ENCODE results near the gene SNX18.
A peak's percentile ranks its signal among the peaks of the same experiment; 100 is the strongest.
"Not testable (repeated sequence)": the region's sequence is repeated elsewhere in the genome, so short reads cannot be mapped to it uniquely, and the experiment has no call there.

Gene SNX18

GRCh38 chr5:54517512-54518145, at the start of gene SNX18:
SNX18 (plus strand) TSS chr5:54517759; CDS start chr5:54517953, 194 bp downstream.
- DNase-seq, result peak; percentile 94

- no peak for DNase-seq
Observed at GRCh38 chr5:54469622-54470021, 47.9 kb upstream of the SNX18 start.

DNA sequence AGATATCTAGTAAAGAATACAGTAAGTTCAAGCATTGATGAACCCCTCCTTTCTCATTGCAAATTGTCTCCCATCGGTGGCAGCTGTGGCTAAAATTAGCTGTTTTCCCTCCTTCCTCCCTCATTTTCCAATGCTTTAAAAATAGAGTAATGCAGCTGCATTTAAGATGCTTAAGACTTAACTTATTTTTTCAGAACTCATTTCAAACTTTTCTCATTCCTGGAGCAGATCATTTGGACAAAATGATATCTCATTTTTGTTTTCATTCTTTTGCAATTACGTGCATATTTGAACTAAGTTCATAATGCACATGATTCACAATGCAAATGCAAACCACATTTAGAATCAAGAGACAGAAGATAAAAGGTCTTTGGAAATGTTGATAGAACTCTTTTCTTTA, 47.4 kb upstream of the SNX18 start:
- no peak for DNase-seq

DNA sequence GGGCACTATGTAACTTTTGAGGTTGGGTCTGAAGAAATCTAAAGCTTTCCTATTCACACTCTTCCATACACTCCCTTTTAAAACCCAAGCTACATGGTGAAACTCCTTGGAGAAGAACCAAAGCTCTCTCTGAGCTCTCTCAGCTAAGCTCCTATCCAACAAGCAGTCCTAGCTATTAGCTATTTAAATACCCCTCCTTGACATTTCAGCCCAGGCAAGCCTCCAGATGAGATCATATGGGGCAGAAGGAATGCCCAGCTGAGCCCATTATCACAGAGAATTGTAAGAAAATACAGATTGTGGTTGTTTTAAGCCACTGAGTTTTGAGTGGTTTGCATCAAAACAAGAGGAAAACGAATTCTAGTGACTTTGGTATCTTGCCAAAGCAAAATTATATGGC, 46.9 kb upstream of the SNX18 start:
- no peak for DNase-seq

DNA sequence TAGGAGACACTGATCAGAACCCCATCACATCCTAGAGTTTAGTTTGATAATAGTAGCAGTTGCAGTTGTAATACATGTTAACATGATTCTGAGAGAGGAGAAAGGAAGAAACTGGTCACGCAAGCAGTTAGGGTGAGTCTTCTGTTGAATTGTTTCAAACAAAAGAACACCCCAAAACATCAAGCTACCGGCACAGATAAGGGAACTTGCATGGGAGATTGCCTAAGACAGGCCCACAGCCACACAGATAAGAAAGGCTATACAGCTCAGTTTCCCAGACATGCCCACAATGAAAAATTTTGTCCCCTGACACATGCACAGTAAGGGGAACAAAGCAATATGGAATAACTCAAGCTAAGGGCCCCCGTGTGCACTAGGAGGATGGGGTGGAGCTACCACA, 46.2 kb upstream of the SNX18 start:
- no peak for DNase-seq

- DNase-seq, result no peak
Observed at GRCh38 chr5:54476682-54477081, 40.9 kb upstream of the SNX18 start.

- DNase-seq, result no peak
Observed at GRCh38 chr5:54477941-54478478, 39.5 kb upstream of the SNX18 start.

DNA sequence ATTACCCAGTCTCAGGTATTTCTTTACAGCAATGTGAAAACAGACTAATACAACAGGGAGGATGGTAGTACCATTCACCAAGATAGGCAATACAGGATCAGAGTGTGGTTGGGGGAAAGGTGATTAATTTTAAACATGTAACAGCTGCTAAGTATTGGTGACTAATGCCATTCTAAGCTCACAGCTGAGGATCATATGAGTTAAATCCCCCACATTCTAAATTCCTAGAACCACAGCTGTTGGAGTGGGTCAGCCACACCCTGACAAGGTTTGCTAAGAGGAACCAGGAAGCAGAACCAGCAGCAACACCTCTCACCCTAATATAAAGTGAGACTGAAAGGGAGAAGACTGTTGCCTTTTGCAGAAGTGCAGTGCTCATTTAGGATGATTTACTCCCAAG, 37.3 kb upstream of the SNX18 start:
- no peak for DNase-seq

DNA sequence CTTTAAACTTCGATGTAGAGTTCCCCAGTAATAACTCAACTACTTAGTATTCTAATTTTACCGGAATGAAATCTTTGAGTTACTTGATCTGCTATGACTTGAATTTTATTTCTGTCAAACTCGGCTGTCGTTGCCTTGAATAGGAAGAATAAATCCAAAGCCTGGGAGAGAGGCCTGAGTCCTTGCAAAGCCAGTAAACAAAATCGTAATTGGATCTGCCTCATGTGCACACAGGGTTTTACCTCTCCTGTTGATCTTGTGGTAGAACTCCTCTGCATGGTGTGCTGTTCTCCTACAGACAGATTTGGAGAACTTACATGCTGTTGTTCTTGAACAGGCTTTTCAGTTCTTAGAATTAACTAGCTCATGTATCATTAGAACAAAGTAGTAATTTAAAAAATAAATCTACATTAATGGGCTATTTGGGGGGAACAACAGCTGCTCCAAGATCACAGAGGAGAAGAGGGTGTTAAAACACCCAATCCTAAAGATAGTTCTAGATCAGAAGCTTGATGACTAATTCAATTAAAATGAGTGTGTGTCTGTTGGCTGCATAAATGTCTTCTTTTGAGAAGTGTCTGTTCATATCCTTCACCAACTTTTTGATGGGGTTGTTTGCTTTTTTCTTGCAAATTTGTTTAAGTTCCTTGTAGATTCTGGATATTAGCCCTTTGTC, 33.2 kb upstream of the SNX18 start:
- DNase-seq, result no peak

DNA sequence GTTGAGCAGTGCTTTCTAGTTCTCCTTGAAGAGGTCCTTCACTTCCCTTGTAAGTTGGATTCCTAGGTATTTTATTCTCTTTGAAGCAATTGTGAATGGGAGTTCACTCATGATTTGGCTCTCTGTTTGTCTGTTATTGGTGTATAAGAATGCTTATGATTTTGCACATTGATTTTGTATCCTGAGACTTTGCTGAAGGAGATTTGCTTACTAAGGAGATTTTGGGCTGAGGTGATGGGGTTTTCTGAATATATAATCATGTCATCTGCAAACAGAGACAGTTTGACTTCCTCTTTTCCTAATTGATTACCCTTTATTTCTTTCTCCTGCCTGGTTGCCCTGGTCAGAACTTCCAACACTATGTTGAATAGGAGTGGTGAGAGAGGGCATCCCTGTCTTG, 31.9 kb upstream of the SNX18 start:
- DNase-seq, result not testable (repeated sequence)

DNA sequence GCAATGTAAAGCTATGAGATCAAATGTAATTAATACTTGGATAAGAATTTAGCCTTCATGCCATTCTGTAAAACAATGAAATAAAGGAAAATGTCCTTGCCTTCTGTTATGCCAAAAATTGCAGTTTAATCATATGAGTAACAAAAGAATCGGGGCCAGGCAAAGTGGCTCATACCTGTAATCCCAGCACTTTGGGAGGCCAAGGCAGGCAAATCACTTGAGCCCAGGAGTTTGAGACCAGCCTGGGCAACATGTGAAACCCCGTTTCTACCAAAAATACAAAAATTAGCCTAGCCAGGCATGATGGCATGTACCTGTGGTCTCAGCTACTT, 27.9 kb upstream of the SNX18 start:
- DNase-seq, result not testable (repeated sequence)

- DNase-seq, result no peak
Observed at GRCh38 chr5:54491326-54491725, 26.2 kb upstream of the SNX18 start.

DNA sequence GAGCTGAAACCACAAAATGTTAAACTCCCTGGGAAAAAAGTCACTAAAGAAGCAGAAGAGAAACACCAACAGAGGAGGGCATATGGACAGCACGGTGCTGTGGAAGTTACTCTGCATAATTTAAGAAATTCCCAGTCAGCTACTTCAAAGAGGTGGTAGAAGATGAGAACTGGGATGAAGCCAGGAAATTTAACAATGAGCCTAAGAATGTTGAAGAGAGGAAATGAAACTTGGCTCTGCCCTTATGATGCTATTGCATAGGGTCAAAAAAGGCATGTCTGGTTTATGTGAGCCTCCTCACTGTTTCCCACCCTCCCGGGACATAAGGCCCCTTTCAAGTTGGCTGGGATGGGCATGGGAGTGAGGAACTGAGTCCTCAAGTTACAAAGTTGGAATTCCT, 25.4 kb upstream of the SNX18 start:
- DNase-seq, result no peak

GRCh38 chr5:54495027-54495426, 22.5 kb upstream of the SNX18 start:
- no peak for DNase-seq

DNA sequence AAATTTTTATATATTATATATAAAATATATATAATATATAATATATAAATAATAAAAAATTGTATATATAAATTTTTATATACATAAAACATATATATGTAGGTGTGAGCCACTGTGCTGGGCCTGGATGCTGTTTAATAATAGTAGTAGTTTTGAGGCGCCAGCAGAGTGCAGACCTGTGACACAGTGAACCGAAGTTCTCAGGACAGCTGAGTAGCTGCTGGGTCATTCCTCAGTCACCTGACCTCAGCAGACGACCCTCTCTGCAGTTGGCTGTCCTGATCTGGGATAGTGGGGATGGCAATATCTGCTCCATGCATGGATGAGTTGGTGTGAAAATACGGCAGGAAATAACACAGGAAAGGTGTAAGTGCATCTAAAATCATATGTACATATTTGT, 3.3 kb upstream of the SNX18 start:
- no peak for DNase-seq

GRCh38 chr5:54514841-54515432, 2.6 kb upstream of the SNX18 start:
- DNase-seq, result no peak

DNA sequence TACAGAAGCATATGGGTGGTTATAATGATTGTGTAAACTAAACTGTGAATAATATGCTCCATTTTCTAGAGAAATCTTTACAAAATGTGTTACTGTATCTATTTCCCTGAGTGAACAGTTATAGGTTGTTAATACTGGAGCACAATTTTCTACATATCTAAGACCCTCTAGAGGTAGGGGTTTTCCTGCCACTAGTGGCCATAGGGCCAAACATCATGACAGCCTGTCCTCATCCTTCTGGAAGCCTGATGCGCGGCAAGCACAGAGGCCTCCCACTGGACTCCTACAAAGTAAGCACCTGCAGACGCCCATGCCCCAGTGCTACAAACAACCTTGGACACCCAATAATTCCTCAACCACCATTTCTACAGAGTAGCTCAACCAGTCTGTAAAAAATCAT, 1.9 kb upstream of the SNX18 start:
- no peak for DNase-seq

GRCh38 chr5:54516051-54516655, 1.4 kb upstream of the SNX18 start:
- DNase-seq, result no peak

DNA sequence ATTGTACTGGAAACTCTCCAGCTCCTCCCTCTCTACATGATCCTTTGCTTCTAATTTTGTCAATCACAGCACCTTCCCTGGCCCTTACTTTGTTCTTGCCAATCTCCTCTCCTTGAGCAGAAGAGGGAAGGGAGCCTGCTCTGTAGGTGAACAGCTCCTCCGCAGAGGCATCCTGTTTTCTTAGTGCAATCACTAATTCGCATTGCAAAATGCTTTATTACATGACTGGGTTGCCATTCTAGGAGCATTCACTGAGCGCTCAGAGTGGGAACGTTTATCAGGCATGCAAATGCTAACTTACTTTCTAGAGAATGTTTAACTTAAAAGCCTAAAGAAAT, 416 bp upstream of the SNX18 start:
- no peak for DNase-seq

- peak; percentile 56 for DNase-seq
Observed at GRCh38 chr5:54518146-54518817, 723 bp downstream of the SNX18 start.

- no peak for DNase-seq
Observed at GRCh38 chr5:54518818-54519508, 1.4 kb downstream of the SNX18 start.

DNA sequence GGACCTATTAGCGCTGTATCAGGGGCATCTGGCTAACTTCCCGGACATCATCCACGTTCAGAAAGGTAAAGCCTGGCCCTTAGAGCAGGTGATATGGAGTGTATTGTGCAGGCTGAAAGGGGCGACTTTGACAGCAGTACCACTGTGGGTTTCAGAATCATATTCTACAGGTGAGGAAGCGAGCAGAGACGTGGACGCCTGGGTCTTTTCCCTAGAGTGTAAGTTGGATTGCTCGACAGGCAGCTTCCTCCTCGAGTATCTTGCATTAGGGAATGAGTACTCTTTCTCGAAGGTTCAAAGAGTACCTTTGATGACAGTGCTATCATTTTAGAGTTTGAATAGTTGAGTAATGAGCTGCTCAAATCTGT, 1.9 kb downstream of the SNX18 start:
- no peak for DNase-seq

GRCh38 chr5:54520438-54520846, 2.9 kb downstream of the SNX18 start:
- DNase-seq, result no peak
